Right lobe of liver (tissue), 6 donors: ENCODE data around the gene SAMD8. TPM values are rescaled to one million over a fixed set of nuclear protein-coding genes. Genes with fewer than 3 reads are reported as not detected.
A peak's percentile ranks its signal among the peaks of the same experiment; 100 is the strongest.

ENCODE experiments used
- ATAC-seq, 4 donors: fragments of 200-7000 bp; cut with Tn5 transposase; one replicate each; pipeline ENCODE4 v1.9.1; 2020; ENCODE audit warnings: mild to moderate bottlenecking in 4 of 4, moderate library complexity in 4 of 4
- DNase-seq, 3 donors: peaks; one replicate each; pipeline ENCODE4 v3.0.0-alpha.2; 2020
- H3K27ac ChIP-seq, 3 donors: fragments of 200-600 bp; one replicate each; pipeline ENCODE4 v1.8.0; 2022
- H3K27me3 ChIP-seq, 2 donors: fragments of 200-600 bp; one replicate each; pipeline ENCODE4 v1.8.0; 2022
- H3K36me3 ChIP-seq, 4 donors: fragments of 200-600 bp; sonication (generic) in 1 of 4; one replicate each; pipeline versions ENCODE4 v1.5.1 to v1.8.0; 2017 to 2022; ENCODE audit warnings: control low read depth in 1 of 4
- H3K4me1 ChIP-seq, 4 donors: fragments of 200-600 bp; sonication (generic) in 1 of 4; one replicate each; pipeline versions ENCODE4 v1.5.1 to v1.8.0; 2017 to 2022; ENCODE audit warnings: control low read depth in 1 of 4
- H3K4me3 ChIP-seq, 3 donors: fragments of 200-600 bp; one replicate each; pipeline ENCODE4 v1.8.0; 2022
- H3K9me3 ChIP-seq, 4 donors: fragments of 200-600 bp; sonication (generic) in 1 of 4; one replicate each; pipeline versions ENCODE4 v1.5.1 to v1.8.0; 2017 to 2022; ENCODE audit warnings: control low read depth in 1 of 4
- CTCF ChIP-seq, 4 donors: fragments of 200-600 bp in 3 of 4; fragments of 450-650 bp in 1 of 4; IDR thresholded peaks; one replicate each; pipeline versions ENCODE4 v1.5.1 to v1.8.0; 2016 to 2022; ENCODE audit warnings: antibody characterized with exemption in 4 of 4, mild to moderate bottlenecking in 2 of 4
- POLR2A ChIP-seq: fragments of 450-650 bp; IDR thresholded peaks from one replicate; pipeline ENCODE4 v1.6.1; 2017; ENCODE audit warnings: antibody characterized with exemption, mild to moderate bottlenecking
- WGBS: methylation state at CpG from one replicate; pipeline ENCODE4 v1.1.6; 2018; ENCODE audit warnings: low coverage, low lambda C conversion rate; ENCODE audit not compliant: insufficient coverage; ENCODE audit errors: missing lambda C conversion rate; 5-methylcytosine and 5-hydroxymethylcytosine counted together
- intact Hi-C, 2 donors: fragments of 100-400 bp; cut with DNase I; formaldehyde crosslinking; loops; one replicate each; pipeline versions ENCODE4 v1.11.2 to v1.14.1; 2022
- total RNA-seq, 6 experiments: library from RNA; depleted of rRNA in 2 of 6; stranded (reverse); fragments of >200 nt in 2 of 6; fragmentation: NEBNext Ultra II Directional in 3 of 6; extraction: Animal tissue kit (Norgen Biotek cat#: 25700) in 3 of 6; gene quantifications; one replicate each; pipeline versions ENCODE4 v1.1.0 to v1.2.4, GENCODE V29; 2016 to 2023
- donor health status: DM: no; HTN: yes; CAD: no.
- donor health status: DM: no; HTN: no; CAD: no.
- donor health status: DM: no; HTN: no; CAD: no.
- donor health status: DM: no; HTN: yes; CAD: no.
- donor health status: DM: no; HTN: yes; CAD: no.

SAMD8 gene
- total RNA-seq, 6 experiments from 2014 or later = 5.7 to 13.2 (median 9.3) TPM

GRCh38 chr10:75107756-75108683 is 3.4 kb upstream of the SAMD8 start:
- TF ChIP-seq POLR2A (no peak), CTCF (IDR thresholded peaks at IDR 0.05) (no peak)
- Histone ChIP-seq H3K4me1 (peaks cover 0 to 6% (median 0%) of the 10 kb centered on the region in 4 donors), H3K36me3 (no peaks in the 10 kb centered on the region), H3K9me3 (no peaks in the 10 kb centered on the region), H3K27ac (no peak overlapping the region), H3K4me3 (no peak overlapping the region), H3K27me3 (no peaks in the 10 kb centered on the region)
- 68% methylated on average over 10 of the region's 25 CpGs for WGBS
- intact Hi-C loops = loop anchor here in 1 of 2 donors (10.0 kb wide), 2 partner anchors 127 to 863 kb away; partner anchors contain the start of gene COMTD1
- no peak for ATAC-seq
- DNase-seq = peak in 1 of 3 donors; percentile 43

- intact Hi-C loops = loop anchor here in 1 of 2 donors (10.0 kb wide), 2 partner anchors 126 to 864 kb away; partner anchors contain the start of gene COMTD1
- Histone ChIP-seq H3K4me3 (no peak overlapping the region), H3K27ac (no peak overlapping the region), H3K4me1 (peaks cover 0 to 6% (median 0%) of the 10 kb centered on the region in 4 donors), H3K9me3 (no peaks in the 10 kb centered on the region), H3K27me3 (no peaks in the 10 kb centered on the region), H3K36me3 (no peaks in the 10 kb centered on the region)
- peak in 1 of 4 donors; percentile 5 for ATAC-seq
- TF ChIP-seq CTCF (IDR thresholded peaks at IDR 0.05) (peak; percentile 40 to 49 (median 43)), POLR2A (no peak)
- WGBS = 42% methylated on average over 3 of the region's 10 CpGs
- peak in 1 of 3 donors; percentile 49 for DNase-seq
Measured at GRCh38 chr10:75108684-75109458, 2.6 kb upstream of the SAMD8 start.

GRCh38 chr10:75109459-75109778 is 2.0 kb upstream of the SAMD8 start:
- ATAC-seq = no peak
- TF ChIP-seq POLR2A (no peak), CTCF (IDR thresholded peaks at IDR 0.05) (no peak)
- no peaks in the 10 kb centered on the region for H3K36me3 ChIP-seq
- no peaks in the 10 kb centered on the region for H3K9me3 ChIP-seq
- peak in 1 of 3 donors; percentile 13 for DNase-seq
- no peak overlapping the region for H3K4me3 ChIP-seq
- no peak overlapping the region for H3K27ac ChIP-seq
- H3K27me3 ChIP-seq = no peaks in the 10 kb centered on the region
- peaks cover 0 to 6% (median 0%) of the 10 kb centered on the region in 4 donors for H3K4me1 ChIP-seq
- WGBS = no CpG with 5 or more reads among the region's 1 CpG
- intact Hi-C loops = loop anchor here in 1 of 2 donors (10.0 kb wide), 2 partner anchors 125 to 865 kb away; partner anchors contain the start of gene COMTD1

- H3K27ac ChIP-seq = peak overlapping the region in 1 of 3 donors; percentile 78
- H3K27me3 ChIP-seq = no peaks in the 10 kb centered on the region
- H3K4me1 ChIP-seq = peaks cover 0 to 6% (median 0%) of the 10 kb centered on the region in 4 donors
- peak in 1 of 3 donors; percentile 50 for DNase-seq
- H3K9me3 ChIP-seq = no peaks in the 10 kb centered on the region
- intact Hi-C loops = loop anchor here in 1 of 2 donors (5.0 kb wide), 1 partner anchor 122 kb away; no protein-coding TSS in a partner anchor
- 96% methylated on average over 6 of the region's 8 CpGs for WGBS
- no peak for TF ChIP-seq POLR2A
- no peak for TF ChIP-seq CTCF (IDR thresholded peaks at IDR 0.05)
- H3K36me3 ChIP-seq = no peaks in the 10 kb centered on the region
- no peak overlapping the region for H3K4me3 ChIP-seq
- ATAC-seq = no peak
Measured at GRCh38 chr10:75110006-75110632, 1.3 kb upstream of the SAMD8 start.
